ENCODE results near the gene ATP13A1. TPM values are rescaled to one million over a fixed set of nuclear protein-coding genes. Genes with fewer than 3 reads are reported as not detected.
A peak's percentile ranks its signal among the peaks of the same experiment; 100 is the strongest.
"Not testable (repeated sequence)": the region's sequence is repeated elsewhere in the genome, so short reads cannot be mapped to it uniquely, and the experiment has no call there.

Gene ATP13A1
- 10 to 100 TPM; 32.7 to 40.0 (median 34.0) TPM for polyA plus RNA-seq (ENCODE audit: insufficient read length in 3 of 3)

GRCh38 chr19:19663256-19664120, at the start of gene ATP13A1:
Gene ATP13A1 (minus strand): TSS chr19:19663676. CDS start chr19:19663666, 10 bp downstream.
- peak; percentile 90 to 93 (median 92) for DNase-seq (ENCODE audit: low read depth in 3 of 3, low spot score in 2 of 3)

- no peak for DNase-seq (ENCODE audit: low read depth in 3 of 3, low spot score in 2 of 3)
Observed at GRCh38 chr19:19711934-19712828, 48.7 kb upstream of the ATP13A1 start.

DNA sequence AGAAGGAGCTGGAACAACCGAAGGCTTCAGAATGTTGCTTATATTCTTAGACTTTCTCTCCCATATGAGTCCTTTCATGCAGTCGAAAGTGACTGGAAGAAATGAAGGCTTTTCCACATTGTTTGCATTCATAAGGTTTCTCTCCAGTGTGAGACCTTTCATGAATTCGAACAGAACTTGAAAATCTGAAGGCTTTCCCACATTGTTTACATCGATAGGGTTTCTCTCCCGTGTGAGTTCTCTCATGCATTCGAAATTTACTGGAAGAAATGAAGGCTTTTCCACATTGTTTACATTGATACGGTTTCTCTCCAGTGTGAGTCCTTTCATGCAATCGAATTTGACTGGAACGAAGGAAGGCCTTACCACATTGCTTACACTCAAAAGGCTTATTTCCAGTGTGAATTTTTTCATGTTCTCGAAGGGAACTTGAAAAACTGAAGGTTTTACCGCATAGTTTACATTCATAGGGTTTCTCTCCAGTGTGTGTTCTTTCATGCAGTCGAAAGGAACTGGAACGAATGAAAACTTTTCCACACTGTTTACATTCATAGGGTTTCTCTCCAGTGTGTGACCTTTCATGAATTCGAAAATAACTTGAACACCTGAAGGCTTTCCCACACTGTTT, 47.9 kb upstream of the ATP13A1 start:
- no peak for DNase-seq (ENCODE audit: low read depth in 3 of 3, low spot score in 2 of 3)

GRCh38 chr19:19710506-19710905, 47.0 kb upstream of the ATP13A1 start:
- DNase-seq (ENCODE audit: low read depth in 3 of 3, low spot score in 2 of 3) = no peak

DNA sequence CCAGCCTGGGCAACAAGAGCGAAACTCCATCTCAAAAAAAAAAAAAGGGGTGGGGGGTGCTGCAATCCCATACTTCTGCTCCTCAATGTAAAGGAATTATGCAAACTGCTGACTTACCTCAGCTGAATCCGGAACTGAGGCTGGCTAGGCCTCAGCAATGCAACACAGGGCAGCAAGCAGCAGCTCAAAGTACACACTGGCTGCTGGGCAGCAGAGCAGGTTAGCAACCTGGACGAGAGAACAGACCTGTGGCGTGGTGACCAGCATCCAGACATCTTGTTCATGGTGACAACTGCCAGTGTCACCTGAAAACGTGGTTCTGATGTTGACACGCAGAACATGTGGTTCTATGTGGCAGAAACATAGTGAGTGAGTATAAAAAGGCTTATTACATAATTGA, 41.4 kb upstream of the ATP13A1 start:
- no peak for DNase-seq (ENCODE audit: low read depth in 3 of 3, low spot score in 2 of 3)

DNA sequence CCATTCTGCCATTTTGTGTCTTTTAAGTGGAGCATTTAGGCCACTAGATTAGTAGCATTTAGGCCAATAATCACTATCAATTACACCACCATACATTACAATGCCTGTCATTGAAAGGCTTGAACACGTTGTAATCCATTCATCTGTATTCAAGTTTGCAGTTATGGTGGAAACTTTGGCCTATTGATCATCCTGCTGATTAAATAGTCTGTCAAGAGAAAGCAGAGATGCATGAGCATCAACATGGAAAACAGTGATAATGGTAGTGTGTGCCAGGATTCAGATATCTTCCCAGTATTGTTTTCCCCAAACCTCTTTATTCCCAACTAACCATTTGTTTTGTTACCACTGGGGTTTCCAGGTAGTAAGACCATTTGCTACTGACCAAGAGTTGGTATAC, 37.0 kb upstream of the ATP13A1 start:
- DNase-seq (ENCODE audit: low read depth in 3 of 3, low spot score in 2 of 3) = not testable (repeated sequence)

GRCh38 chr19:19697589-19697988, 34.1 kb upstream of the ATP13A1 start:
- no peak for DNase-seq (ENCODE audit: low read depth in 3 of 3, low spot score in 2 of 3)

GRCh38 chr19:19696386-19696785, 32.9 kb upstream of the ATP13A1 start:
- no peak for DNase-seq (ENCODE audit: low read depth in 3 of 3, low spot score in 2 of 3)

GRCh38 chr19:19691683-19692082, 28.2 kb upstream of the ATP13A1 start:
- no peak for DNase-seq (ENCODE audit: low read depth in 3 of 3, low spot score in 2 of 3)

DNA sequence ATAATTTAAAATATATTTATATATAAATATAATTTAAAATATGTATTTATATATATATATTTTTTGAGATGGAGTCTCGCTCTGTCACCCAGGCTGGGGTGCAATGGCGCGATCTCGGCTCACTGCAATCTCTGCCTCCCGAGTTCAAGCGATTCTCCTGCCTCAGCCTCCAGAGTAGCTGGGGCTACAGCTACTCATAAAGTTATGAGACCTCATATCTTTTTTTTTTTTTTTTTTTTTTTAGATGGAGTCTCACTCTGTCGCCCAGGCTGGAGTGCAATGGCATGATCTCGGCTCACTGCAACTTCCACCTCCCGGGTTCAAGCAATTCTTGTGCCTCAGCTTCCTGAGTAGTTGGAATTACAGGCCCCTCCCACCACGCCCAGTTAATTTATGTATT, 25.5 kb upstream of the ATP13A1 start:
- not testable (repeated sequence) for DNase-seq (ENCODE audit: low read depth in 3 of 3, low spot score in 2 of 3)

GRCh38 chr19:19687090-19687489, 23.6 kb upstream of the ATP13A1 start:
- no peak for DNase-seq (ENCODE audit: low read depth in 3 of 3, low spot score in 2 of 3)

DNA sequence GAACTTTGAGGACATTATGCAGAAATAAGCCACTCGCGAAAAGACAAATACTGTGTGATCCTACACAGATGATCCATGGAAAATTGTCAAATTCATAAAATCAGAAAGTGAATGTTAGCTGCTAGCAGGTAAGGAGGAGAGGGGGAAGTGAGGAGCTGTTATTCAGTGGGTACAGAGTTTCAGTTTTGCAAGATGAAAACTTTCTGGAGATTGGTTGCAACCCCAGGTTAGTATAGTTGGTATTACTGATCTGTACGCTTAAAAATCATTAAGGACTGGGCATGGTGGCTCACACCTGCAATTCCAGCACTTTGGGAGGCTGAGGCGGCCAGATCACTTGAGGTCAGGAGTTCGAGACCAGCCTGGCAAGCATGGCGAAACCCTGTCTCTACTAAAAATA, 23.1 kb upstream of the ATP13A1 start:
- no peak for DNase-seq (ENCODE audit: low read depth in 3 of 3, low spot score in 2 of 3)

- not testable (repeated sequence) for DNase-seq (ENCODE audit: low read depth in 3 of 3, low spot score in 2 of 3)
Observed at GRCh38 chr19:19686119-19686518, 22.6 kb upstream of the ATP13A1 start.

DNA sequence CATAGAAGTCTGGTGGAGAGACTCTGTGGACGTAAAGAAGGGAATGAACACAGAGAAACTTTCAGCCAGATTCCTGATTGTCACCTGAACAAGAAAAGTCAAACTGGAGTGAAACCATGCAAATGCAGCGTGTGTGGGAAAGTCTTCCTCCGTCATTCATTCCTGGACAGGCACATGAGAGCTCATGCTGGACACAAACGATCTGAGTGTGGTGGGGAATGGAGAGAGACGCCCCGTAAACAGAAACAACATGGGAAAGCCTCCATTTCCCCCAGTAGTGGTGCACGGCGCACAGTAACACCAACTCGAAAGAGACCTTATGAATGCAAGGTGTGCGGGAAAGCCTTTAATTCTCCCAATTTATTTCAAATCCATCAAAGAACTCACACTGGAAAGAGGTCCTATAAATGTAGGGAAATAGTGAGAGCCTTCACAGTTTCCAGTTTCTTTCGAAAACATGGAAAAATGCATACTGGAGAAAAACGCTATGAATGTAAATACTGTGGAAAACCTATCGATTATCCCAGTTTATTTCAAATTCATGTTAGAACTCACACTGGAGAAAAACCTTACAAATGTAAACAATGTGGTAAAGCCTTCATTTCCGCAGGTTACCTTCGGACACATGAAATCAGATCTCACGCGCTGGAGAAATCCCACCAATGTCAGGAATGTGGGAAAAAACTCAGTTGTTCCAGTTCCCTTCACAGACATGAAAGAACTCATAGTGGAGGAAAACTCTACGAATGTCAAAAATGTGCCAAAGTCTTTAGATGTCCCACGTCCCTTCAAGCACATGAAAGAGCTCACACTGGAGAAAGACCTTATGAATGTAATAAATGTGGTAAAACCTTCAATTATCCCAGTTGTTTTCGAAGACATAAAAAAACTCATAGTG, 15.9 kb upstream of the ATP13A1 start:
- DNase-seq (ENCODE audit: low read depth in 3 of 3, low spot score in 2 of 3) = no peak

GRCh38 chr19:19677579-19677978, 14.1 kb upstream of the ATP13A1 start:
- no peak for DNase-seq (ENCODE audit: low read depth in 3 of 3, low spot score in 2 of 3)

DNA sequence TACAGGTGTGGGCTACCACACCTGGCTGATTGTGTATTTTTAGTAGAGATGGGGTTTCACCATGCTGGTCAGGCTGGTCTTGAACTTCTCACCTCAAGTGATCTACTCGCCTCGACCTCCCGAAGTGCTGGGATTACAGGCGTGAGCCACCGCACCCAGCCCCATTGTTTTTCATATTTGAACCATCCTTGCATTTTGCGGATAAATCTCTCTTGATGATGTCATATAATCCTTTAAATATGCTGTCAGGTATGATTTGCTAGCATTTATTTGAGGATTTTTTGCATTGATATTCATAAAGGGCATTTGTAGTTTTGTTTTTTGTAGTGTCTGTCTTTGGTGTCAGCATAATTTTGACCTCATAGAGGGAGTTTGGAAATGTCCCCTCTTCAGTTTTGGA, 10.8 kb upstream of the ATP13A1 start:
- no peak for DNase-seq (ENCODE audit: low read depth in 3 of 3, low spot score in 2 of 3)

GRCh38 chr19:19672816-19673215, 9.3 kb upstream of the ATP13A1 start:
- no peak for DNase-seq (ENCODE audit: low read depth in 3 of 3, low spot score in 2 of 3)

- no peak for DNase-seq (ENCODE audit: low read depth in 3 of 3, low spot score in 2 of 3)
Observed at GRCh38 chr19:19670070-19670551, 6.6 kb upstream of the ATP13A1 start.

DNA sequence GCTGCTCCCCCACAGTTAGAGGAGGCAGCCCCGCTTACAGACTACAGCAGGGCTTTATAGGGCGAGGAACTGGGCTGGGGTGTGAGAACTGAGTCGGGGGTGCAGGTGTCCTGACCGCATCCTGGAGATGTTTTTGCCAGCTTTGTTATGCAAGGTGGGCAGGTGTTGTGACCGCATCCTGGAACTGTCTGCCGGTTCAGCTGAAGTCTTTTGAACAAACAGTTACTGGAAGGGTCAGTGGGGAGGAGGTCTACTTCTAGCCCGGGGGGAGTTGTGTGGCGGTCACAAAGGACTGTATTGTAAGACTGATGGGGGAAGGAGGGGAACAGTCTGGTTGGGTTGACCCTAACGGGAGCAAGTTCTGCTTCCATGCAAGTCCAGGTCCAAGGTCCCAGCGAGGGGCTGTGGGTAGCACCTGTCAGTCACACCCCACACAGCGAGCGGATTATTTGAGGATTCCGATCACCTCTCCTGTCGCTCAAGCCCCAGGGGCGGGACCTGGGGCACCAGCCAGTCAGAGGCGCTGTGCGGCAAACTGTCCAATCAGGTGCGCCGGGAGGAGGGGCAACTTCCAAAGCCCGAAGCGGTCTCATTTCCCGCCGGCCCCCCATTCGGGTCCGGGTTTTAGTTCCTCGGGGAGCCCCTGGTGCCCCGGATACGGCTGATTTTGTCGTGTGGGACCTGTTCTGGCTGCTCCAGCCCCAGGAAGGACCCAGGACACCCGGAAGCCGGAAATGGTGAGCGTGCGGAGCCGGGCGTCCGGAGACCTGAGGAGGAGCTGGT, 4.9 kb upstream of the ATP13A1 start, which contains the start of gene ZNF101:
ZNF101 (plus strand) TSS at position 610 of the 783 bp plus-strand sequence; CDS start at position 735, 125 bp downstream.
- DNase-seq (ENCODE audit: low read depth in 3 of 3, low spot score in 2 of 3) = peak; percentile 68 to 85 (median 80)

All from right renal cortex interstitium (tissue), 3 donors.